Measurements from ENCODE around the gene COL6A2.
A peak's percentile ranks its signal among the peaks of the same experiment; 100 is the strongest.
"Not testable (repeated sequence)": the region's sequence is repeated elsewhere in the genome, so short reads cannot be mapped to it uniquely, and the experiment has no call there.

The COL6A2 gene

GRCh38 chr21:46097336-46098293, at the start of gene COL6A2:
COL6A2 (plus strand) TSS chr21:46098112.
- DNase-seq (ENCODE audit: low read depth), result no peak

GRCh38 chr21:46048926-46049889, 48.7 kb upstream of the COL6A2 start:
- DNase-seq (ENCODE audit: low read depth), result no peak

GRCh38 chr21:46049890-46050667, 47.8 kb upstream of the COL6A2 start:
- no peak for DNase-seq (ENCODE audit: low read depth)

- no peak for DNase-seq (ENCODE audit: low read depth)
These were observed 47.1 kb upstream of the COL6A2 start for GRCh38 chr21:46050668-46051378.

- no peak for DNase-seq (ENCODE audit: low read depth)
These were observed 46.5 kb upstream of the COL6A2 start for GRCh38 chr21:46051379-46051770.

GRCh38 chr21:46051821-46052675, 45.9 kb upstream of the COL6A2 start:
- no peak for DNase-seq (ENCODE audit: low read depth)

- no peak for DNase-seq (ENCODE audit: low read depth)
These were observed 44.9 kb upstream of the COL6A2 start for GRCh38 chr21:46052703-46053651.

GRCh38 chr21:46054031-46054430, 43.9 kb upstream of the COL6A2 start:
- no peak for DNase-seq (ENCODE audit: low read depth)

- no peak for DNase-seq (ENCODE audit: low read depth)
These were observed 43.4 kb upstream of the COL6A2 start for GRCh38 chr21:46054451-46054881.

- no peak for DNase-seq (ENCODE audit: low read depth)
These were observed 42.0 kb upstream of the COL6A2 start for GRCh38 chr21:46055863-46056281.

GRCh38 chr21:46056450-46056903, 41.4 kb upstream of the COL6A2 start:
- DNase-seq (ENCODE audit: low read depth), result no peak

GRCh38 chr21:46057111-46057709, 40.7 kb upstream of the COL6A2 start:
- DNase-seq (ENCODE audit: low read depth), result peak; percentile 37

GRCh38 chr21:46057710-46058241, 40.1 kb upstream of the COL6A2 start:
- DNase-seq (ENCODE audit: low read depth), result no peak

- no peak for DNase-seq (ENCODE audit: low read depth)
These were observed 39.3 kb upstream of the COL6A2 start for GRCh38 chr21:46058431-46059145.

GRCh38 chr21:46059195-46059594, 38.7 kb upstream of the COL6A2 start:
- DNase-seq (ENCODE audit: low read depth), result no peak

GRCh38 chr21:46059711-46060455, 38.0 kb upstream of the COL6A2 start:
- DNase-seq (ENCODE audit: low read depth), result not testable (repeated sequence)

- DNase-seq (ENCODE audit: low read depth), result no peak
These were observed 37.3 kb upstream of the COL6A2 start for GRCh38 chr21:46060596-46061061.

Measured in CMK (cell line).